Measurements from ENCODE around the gene GGT7. TPM values are rescaled to one million over a fixed set of nuclear protein-coding genes. Genes with fewer than 3 reads are reported as not detected.
A peak's percentile ranks its signal among the peaks of the same experiment; 100 is the strongest.

Gene GGT7
- total RNA-seq, 1 donor from 2014 or later, result 2.6 TPM

DNA sequence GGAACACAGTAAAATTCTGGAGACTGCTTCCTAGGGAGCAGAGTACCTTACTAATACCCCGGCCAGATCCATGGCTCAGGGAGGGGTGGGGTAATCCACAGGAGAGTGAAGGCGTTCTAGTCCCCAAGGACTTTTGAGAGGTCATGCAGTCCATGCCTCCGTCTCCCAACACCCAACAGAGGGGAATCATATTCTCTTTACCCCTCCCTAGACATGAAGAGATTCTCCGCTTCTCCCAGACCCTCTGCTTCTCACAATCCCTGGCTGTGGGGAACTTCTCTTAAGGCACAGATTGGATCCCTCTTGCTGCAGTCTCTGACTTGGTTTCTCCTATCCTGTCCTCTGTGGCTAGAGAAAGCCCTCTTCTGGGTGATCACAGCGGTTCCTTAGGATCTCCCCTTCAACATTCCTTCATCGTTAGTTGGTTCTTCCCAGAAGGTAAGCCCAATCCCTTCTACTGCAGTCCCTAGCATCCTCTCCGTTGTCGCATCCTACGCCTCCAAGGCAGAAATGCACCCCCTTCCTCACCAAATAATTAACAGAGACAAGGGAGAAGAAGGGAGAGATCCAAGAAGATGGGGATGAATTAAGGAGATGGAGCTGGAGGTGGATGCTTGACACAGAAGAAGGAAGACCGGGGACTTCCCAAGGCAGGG is 562 bp downstream of the GGT7 start:
- peaks cover 36 to 57% (median 46%) of the 10 kb centered on the region in 3 donors for H3K4me1 ChIP-seq (ENCODE audit: control insufficient read depth in 3 of 3, insufficient read depth in 3 of 3, low read length in 3 of 3)
- peaks cover 0 to 2% (median 0%) of the 10 kb centered on the region in 3 donors for H3K36me3 ChIP-seq (ENCODE audit: control insufficient read depth in 3 of 3, insufficient read depth in 3 of 3, low read length in 3 of 3)
- no peaks in the 10 kb centered on the region for H3K27me3 ChIP-seq (ENCODE audit: control insufficient read depth in 3 of 3, insufficient read depth in 3 of 3, low read length in 3 of 3)
- peak overlapping the region; percentile 52 to 90 (median 73) for H3K9ac ChIP-seq (ENCODE audit: low read depth in 1 of 3, low read length in 3 of 3)
- peak overlapping the region; percentile 85 to 88 (median 85) for H3K4me3 ChIP-seq (ENCODE audit: low read length in 3 of 3)
- peak overlapping the region; percentile 34 for H3K27ac ChIP-seq (ENCODE audit: low read depth, low read length)
- no peaks in the 10 kb centered on the region for H3K9me3 ChIP-seq (ENCODE audit: control insufficient read depth in 3 of 3, low read length in 3 of 3)

DNA sequence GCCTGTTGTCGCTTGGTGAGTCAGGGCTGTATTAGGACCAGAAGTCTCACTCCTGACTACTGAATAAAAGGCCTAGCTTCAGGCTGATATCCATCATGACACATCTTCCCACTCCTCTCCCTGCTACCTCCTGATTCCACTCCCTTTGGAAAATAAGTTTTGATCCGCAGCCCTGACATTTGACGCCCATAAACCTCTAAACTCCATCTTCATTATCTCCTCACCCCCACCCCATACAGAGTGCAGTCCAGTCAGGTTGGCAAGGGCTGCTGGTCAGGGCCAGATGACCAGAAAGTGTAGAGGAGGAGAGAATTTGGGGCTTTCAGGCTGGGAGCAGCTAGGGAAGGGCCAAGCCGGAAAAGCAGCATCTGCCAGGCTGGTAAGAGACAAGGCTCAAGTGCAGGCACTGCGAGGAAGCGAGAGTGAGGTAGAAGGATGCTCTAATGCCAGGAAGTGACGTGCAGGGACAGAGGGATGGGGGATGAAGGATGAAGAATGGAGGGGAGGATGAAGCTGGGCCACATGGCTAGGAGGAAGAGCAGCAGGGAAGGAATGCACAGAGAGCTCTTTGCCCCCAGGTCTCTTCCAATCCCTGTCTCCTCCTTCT is 1.2 kb downstream of the GGT7 start:
- peaks cover 34 to 54% (median 43%) of the 10 kb centered on the region in 3 donors for H3K4me1 ChIP-seq (ENCODE audit: control insufficient read depth in 3 of 3, insufficient read depth in 3 of 3, low read length in 3 of 3)
- H3K9ac ChIP-seq (ENCODE audit: low read depth in 1 of 3, low read length in 3 of 3), result peak overlapping the region; percentile 7 to 90 (median 73)
- H3K27ac ChIP-seq (ENCODE audit: low read depth, low read length), result no peak overlapping the region
- H3K27me3 ChIP-seq (ENCODE audit: control insufficient read depth in 3 of 3, insufficient read depth in 3 of 3, low read length in 3 of 3), result no peaks in the 10 kb centered on the region
- H3K36me3 ChIP-seq (ENCODE audit: control insufficient read depth in 3 of 3, insufficient read depth in 3 of 3, low read length in 3 of 3), result peaks cover 0 to 2% (median 0%) of the 10 kb centered on the region in 3 donors
- H3K9me3 ChIP-seq (ENCODE audit: control insufficient read depth in 3 of 3, low read length in 3 of 3), result no peaks in the 10 kb centered on the region
- H3K4me3 ChIP-seq (ENCODE audit: low read length in 3 of 3), result peak overlapping the region; percentile 85 to 88 (median 85)

DNA sequence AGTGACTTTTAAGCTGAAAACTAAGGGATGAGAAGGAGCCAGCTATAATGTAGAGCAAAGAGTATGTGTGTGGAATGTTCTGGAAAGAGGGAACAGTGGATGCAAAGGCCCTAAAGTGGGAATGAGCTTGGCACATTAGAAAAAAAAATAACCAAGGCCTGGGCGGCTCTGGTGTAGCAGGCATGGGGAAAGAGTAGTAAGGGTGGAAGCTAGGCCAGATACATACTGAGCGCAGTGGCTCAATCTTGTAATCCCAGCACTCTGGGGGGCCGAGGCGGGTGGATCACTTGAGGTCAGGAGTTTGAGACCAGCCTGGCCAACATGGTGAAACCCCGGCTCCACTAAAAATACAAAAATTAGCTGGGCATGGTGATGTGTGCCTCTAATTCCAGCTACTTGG is 8.4 kb downstream of the GGT7 start:
- Histone ChIP-seq H3K9me3 (ENCODE audit: control insufficient read depth in 3 of 3, low read length in 3 of 3) (no peaks in the 10 kb centered on the region), H3K4me1 (ENCODE audit: control insufficient read depth in 3 of 3, insufficient read depth in 3 of 3, low read length in 3 of 3) (peaks cover 24 to 32% (median 31%) of the 10 kb centered on the region in 3 donors), H3K27ac (ENCODE audit: low read depth, low read length) (no peak overlapping the region), H3K4me3 (ENCODE audit: low read length in 3 of 3) (no peak overlapping the region), H3K27me3 (ENCODE audit: control insufficient read depth in 3 of 3, insufficient read depth in 3 of 3, low read length in 3 of 3) (no peaks in the 10 kb centered on the region), H3K9ac (ENCODE audit: low read depth in 1 of 3, low read length in 3 of 3) (no peak overlapping the region), H3K36me3 (ENCODE audit: control insufficient read depth in 3 of 3, insufficient read depth in 3 of 3, low read length in 3 of 3) (peaks cover 0 to 10% (median 3%) of the 10 kb centered on the region in 3 donors)

DNA sequence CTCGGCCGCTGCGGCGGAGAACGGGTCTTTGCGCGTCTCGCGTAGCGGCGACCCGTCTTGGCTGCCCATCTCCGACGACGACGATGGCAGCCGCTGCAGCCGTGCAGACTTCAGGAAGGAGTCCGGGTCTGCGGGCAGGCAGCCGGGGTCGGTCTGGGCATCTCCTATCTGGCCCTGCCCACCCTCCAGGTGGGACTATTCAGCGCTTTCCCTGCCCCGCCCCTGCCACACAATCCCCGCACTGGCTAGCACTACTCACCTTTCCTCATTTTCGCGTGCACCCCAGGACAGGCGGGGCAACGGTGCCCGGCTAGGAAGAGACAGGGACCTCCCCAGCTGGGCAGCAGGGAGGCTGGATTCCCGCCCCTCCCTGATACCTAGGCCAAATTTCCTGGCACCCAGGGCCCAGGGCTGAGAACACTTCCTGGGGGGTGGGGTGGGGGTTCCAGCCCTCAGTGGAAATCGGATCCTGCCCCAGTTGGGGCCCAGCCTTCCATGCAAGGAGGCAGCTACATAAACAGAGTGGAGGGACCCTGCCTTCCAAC is 9.2 kb downstream of the GGT7 start:
- H3K9ac ChIP-seq (ENCODE audit: low read depth in 1 of 3, low read length in 3 of 3), result no peak overlapping the region
- H3K27me3 ChIP-seq (ENCODE audit: control insufficient read depth in 3 of 3, insufficient read depth in 3 of 3, low read length in 3 of 3), result no peaks in the 10 kb centered on the region
- no peak overlapping the region for H3K27ac ChIP-seq (ENCODE audit: low read depth, low read length)
- peaks cover 24 to 32% (median 31%) of the 10 kb centered on the region in 3 donors for H3K4me1 ChIP-seq (ENCODE audit: control insufficient read depth in 3 of 3, insufficient read depth in 3 of 3, low read length in 3 of 3)
- H3K36me3 ChIP-seq (ENCODE audit: control insufficient read depth in 3 of 3, insufficient read depth in 3 of 3, low read length in 3 of 3), result peaks cover 0 to 10% (median 3%) of the 10 kb centered on the region in 3 donors
- H3K4me3 ChIP-seq (ENCODE audit: low read length in 3 of 3), result no peak overlapping the region
- H3K9me3 ChIP-seq (ENCODE audit: control insufficient read depth in 3 of 3, low read length in 3 of 3), result no peaks in the 10 kb centered on the region

DNA sequence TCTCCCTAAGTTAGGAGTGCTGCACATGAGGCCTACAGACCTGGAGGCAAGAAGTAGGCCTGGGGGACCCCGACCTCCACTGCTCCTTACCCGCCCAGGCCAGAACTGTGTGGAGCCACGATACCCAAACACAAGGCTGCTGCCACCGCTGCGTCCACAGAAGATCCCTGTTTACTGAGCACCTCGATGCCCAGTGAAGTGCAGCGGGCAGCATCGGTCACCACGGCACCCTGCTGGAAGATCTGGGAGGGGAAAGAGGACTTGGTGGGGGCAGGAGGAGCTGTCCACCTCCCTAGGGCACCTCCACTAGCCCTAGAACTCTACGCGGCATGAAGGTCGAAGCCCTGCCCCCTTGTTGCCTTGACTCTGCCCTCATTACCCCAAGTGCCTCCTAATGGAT is 9.9 kb downstream of the GGT7 start:
- Histone ChIP-seq H3K9ac (ENCODE audit: low read depth in 1 of 3, low read length in 3 of 3) (peak overlapping the region in 2 of 3 donors; percentile 20 to 34), H3K27me3 (ENCODE audit: control insufficient read depth in 3 of 3, insufficient read depth in 3 of 3, low read length in 3 of 3) (no peaks in the 10 kb centered on the region), H3K9me3 (ENCODE audit: control insufficient read depth in 3 of 3, low read length in 3 of 3) (no peaks in the 10 kb centered on the region), H3K27ac (ENCODE audit: low read depth, low read length) (no peak overlapping the region), H3K36me3 (ENCODE audit: control insufficient read depth in 3 of 3, insufficient read depth in 3 of 3, low read length in 3 of 3) (peaks cover 3 to 10% (median 3%) of the 10 kb centered on the region in 3 donors), H3K4me3 (ENCODE audit: low read length in 3 of 3) (peak overlapping the region in 2 of 3 donors; percentile 29 to 35), H3K4me1 (ENCODE audit: control insufficient read depth in 3 of 3, insufficient read depth in 3 of 3, low read length in 3 of 3) (peaks cover 24 to 32% (median 31%) of the 10 kb centered on the region in 3 donors)

GRCh38 chr20:34861386-34862084 is 11.1 kb downstream of the GGT7 start:
- Histone ChIP-seq H3K9ac (ENCODE audit: low read depth in 1 of 3, low read length in 3 of 3) (peak overlapping the region in 2 of 3 donors; percentile 34 to 57), H3K4me1 (ENCODE audit: control insufficient read depth in 3 of 3, insufficient read depth in 3 of 3, low read length in 3 of 3) (peaks cover 24 to 32% (median 31%) of the 10 kb centered on the region in 3 donors), H3K4me3 (ENCODE audit: low read length in 3 of 3) (peak overlapping the region in 2 of 3 donors; percentile 38 to 66), H3K27me3 (ENCODE audit: control insufficient read depth in 3 of 3, insufficient read depth in 3 of 3, low read length in 3 of 3) (no peaks in the 10 kb centered on the region), H3K9me3 (ENCODE audit: control insufficient read depth in 3 of 3, low read length in 3 of 3) (no peaks in the 10 kb centered on the region), H3K27ac (ENCODE audit: low read depth, low read length) (no peak overlapping the region), H3K36me3 (ENCODE audit: control insufficient read depth in 3 of 3, insufficient read depth in 3 of 3, low read length in 3 of 3) (peaks cover 7 to 17% (median 8%) of the 10 kb centered on the region in 3 donors)

DNA sequence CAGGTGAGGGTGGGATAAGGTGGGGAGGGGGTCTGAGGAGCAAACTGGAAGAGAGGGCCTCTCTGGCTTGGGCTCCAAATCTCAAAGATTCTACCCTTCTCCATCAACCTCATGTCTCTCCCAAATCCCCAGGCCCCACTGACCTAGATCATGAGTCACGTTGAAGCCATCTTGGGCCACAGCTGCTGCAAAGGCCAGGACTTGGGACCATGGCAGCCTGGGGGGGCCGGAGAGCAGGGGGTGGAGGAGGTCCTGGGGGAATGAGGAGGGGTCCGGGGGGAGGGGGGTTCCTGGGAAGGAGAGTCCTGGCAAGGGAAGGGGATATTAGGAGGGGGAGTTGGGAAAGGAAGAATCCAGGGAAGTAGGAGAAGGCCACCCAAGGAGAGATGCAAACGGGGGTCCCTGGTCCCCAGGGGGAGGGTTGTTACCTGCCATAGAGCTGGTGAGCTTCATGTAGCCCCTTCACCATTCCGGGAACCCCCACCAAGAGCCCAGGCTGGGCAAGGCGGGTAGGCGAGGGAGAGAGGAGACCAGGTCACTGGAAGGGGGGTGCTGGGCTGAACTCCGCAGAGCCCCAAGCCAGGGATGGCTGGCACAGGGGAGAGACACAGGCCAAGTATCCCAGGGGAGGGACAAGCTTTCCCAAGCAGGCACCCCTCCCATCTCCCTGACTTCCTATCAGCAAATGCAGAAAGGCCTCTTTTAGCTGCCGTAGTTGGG is 12.7 kb downstream of the GGT7 start:
- Histone ChIP-seq H3K36me3 (ENCODE audit: control insufficient read depth in 3 of 3, insufficient read depth in 3 of 3, low read length in 3 of 3) (peaks cover 13 to 23% (median 21%) of the 10 kb centered on the region in 3 donors), H3K9me3 (ENCODE audit: control insufficient read depth in 3 of 3, low read length in 3 of 3) (no peaks in the 10 kb centered on the region), H3K27ac (ENCODE audit: low read depth, low read length) (no peak overlapping the region), H3K9ac (ENCODE audit: low read depth in 1 of 3, low read length in 3 of 3) (no peak overlapping the region), H3K4me3 (ENCODE audit: low read length in 3 of 3) (no peak overlapping the region), H3K27me3 (ENCODE audit: control insufficient read depth in 3 of 3, insufficient read depth in 3 of 3, low read length in 3 of 3) (no peaks in the 10 kb centered on the region), H3K4me1 (ENCODE audit: control insufficient read depth in 3 of 3, insufficient read depth in 3 of 3, low read length in 3 of 3) (peaks cover 24 to 31% (median 31%) of the 10 kb centered on the region in 3 donors)

- Histone ChIP-seq H3K4me1 (ENCODE audit: control insufficient read depth in 3 of 3, insufficient read depth in 3 of 3, low read length in 3 of 3) (peaks cover 24 to 26% (median 25%) of the 10 kb centered on the region in 3 donors), H3K4me3 (ENCODE audit: low read length in 3 of 3) (no peak overlapping the region), H3K9me3 (ENCODE audit: control insufficient read depth in 3 of 3, low read length in 3 of 3) (no peaks in the 10 kb centered on the region), H3K9ac (ENCODE audit: low read depth in 1 of 3, low read length in 3 of 3) (no peak overlapping the region), H3K27me3 (ENCODE audit: control insufficient read depth in 3 of 3, insufficient read depth in 3 of 3, low read length in 3 of 3) (no peaks in the 10 kb centered on the region), H3K27ac (ENCODE audit: low read depth, low read length) (no peak overlapping the region), H3K36me3 (ENCODE audit: control insufficient read depth in 3 of 3, insufficient read depth in 3 of 3, low read length in 3 of 3) (peaks cover 18 to 28% (median 27%) of the 10 kb centered on the region in 3 donors)
Observed at GRCh38 chr20:34859367-34859766, 13.3 kb downstream of the GGT7 start.

- Histone ChIP-seq H3K27me3 (ENCODE audit: control insufficient read depth in 3 of 3, insufficient read depth in 3 of 3, low read length in 3 of 3) (no peaks in the 10 kb centered on the region), H3K4me1 (ENCODE audit: control insufficient read depth in 3 of 3, insufficient read depth in 3 of 3, low read length in 3 of 3) (no peaks in the 10 kb centered on the region), H3K36me3 (ENCODE audit: control insufficient read depth in 3 of 3, insufficient read depth in 3 of 3, low read length in 3 of 3) (peaks cover 49 to 62% (median 50%) of the 10 kb centered on the region in 3 donors), H3K4me3 (ENCODE audit: low read length in 3 of 3) (no peak overlapping the region), H3K9ac (ENCODE audit: low read depth in 1 of 3, low read length in 3 of 3) (no peak overlapping the region), H3K27ac (ENCODE audit: low read depth, low read length) (no peak overlapping the region), H3K9me3 (ENCODE audit: control insufficient read depth in 3 of 3, low read length in 3 of 3) (no peaks in the 10 kb centered on the region)
Observed at GRCh38 chr20:34852298-34852697, 20.4 kb downstream of the GGT7 start.

Measured in skeletal muscle tissue (tissue), 4 donors.